IPS-18a (cell line): Measurements from ENCODE around the gene FLT1.

ENCODE experiments used
- H3K27ac ChIP-seq: one replicate; pipeline ENCODE4 v1.5.1; 2013; ENCODE audit warnings: low read length
- H3K27me3 ChIP-seq: one replicate; pipeline ENCODE4 v1.6.1; 2013; ENCODE audit warnings: mild to moderate bottlenecking, low read length; ENCODE audit not compliant: control insufficient read depth, insufficient read depth
- H3K36me3 ChIP-seq: one replicate; pipeline ENCODE4 v1.6.1; 2013; ENCODE audit warnings: low read depth, low read length; ENCODE audit not compliant: control insufficient read depth
- H3K4me1 ChIP-seq: one replicate; pipeline ENCODE4 v1.6.1; 2013; ENCODE audit warnings: low read depth, low read length; ENCODE audit not compliant: control insufficient read depth
- H3K4me3 ChIP-seq: one replicate; pipeline ENCODE4 v1.5.1; 2013; ENCODE audit warnings: low read length
- H3K9ac ChIP-seq: one replicate; pipeline ENCODE4 v1.6.1; 2013; ENCODE audit warnings: mild to moderate bottlenecking, low read length, moderate library complexity
- H3K9me3 ChIP-seq: one replicate; pipeline ENCODE4 v1.6.1; 2013; ENCODE audit warnings: low read depth, low read length; ENCODE audit not compliant: control insufficient read depth

Gene FLT1

DNA sequence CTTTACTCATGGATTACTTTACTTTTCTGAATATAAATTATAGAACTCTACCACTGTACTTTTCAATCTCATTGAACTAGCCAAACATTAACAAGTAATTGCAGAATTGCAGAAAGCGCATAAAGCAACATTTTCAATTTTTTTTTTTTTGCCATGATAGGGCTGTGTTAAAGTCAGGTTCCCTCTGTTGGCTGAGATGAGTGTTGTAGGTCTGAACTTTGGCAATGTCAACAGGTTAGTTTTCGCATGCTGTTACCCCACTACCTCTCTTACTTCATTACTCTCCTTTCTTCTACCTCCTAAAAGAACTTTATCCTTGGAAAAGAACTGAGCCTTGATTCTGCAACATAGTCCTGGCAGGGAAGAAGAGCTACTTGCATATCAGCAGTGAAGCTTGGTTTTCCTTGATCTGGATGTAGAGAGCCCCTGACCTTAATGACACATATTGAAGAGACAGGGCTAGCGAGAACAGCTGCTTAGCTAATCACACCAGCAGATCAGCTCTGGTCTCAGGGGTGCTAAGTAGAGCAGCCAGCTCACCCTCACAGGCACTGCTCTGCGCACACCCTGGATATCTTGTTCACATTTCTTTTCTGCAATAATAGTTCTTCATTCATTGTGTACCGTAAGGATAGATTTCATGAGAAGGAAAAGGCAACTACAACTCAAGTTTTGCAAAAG is 119.5 kb downstream of the FLT1 start:
- Histone ChIP-seq H3K9ac (no peak overlapping the region), H3K36me3 (peaks cover 9% of the 10 kb centered on the region), H3K27me3 (no peaks in the 10 kb centered on the region), H3K4me1 (peaks cover 3% of the 10 kb centered on the region), H3K4me3 (no peak overlapping the region), H3K27ac (no peak overlapping the region), H3K9me3 (no peaks in the 10 kb centered on the region)

DNA sequence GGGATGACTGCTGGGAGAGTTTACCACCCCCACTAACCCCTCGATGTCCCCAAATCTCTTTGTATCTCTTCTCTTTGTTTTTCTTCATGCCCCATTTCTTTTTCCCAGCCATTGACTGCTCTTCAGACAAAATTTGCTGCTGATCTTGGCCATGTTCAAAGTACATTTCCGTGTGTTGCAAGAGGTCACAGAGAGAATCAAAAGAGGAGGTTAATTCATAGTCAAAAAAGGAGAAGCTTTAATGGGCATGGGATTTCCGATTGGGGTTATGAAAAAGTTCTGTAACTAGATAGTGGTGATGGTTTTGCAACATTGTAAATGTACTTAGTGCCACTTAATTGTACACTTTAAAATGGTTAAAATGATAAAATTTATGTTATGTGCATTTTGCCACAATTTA is 121.1 kb downstream of the FLT1 start:
- no peak overlapping the region for H3K9ac ChIP-seq
- H3K4me3 ChIP-seq = no peak overlapping the region
- no peaks in the 10 kb centered on the region for H3K27me3 ChIP-seq

DNA sequence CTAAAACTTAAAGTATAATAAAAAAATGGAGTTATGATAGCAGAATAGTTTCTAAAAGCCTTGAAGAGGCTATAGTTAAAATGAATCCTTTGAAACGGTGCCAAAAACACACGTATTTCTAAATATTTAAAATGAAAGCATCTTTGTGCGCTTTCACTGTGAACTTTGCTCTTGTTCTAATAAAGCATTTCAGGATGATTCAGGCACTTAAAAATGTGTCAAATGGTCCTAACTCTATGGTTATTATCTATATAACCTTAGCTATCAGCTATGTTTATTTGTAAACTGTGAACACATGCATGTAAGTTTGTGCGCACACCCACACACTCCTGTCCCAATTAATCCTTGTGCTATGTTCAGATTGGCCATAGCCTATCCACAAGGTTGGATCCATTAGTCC is 124.5 kb downstream of the FLT1 start:
- Histone ChIP-seq H3K27ac (no peak overlapping the region), H3K4me3 (no peak overlapping the region), H3K4me1 (no peaks in the 10 kb centered on the region), H3K27me3 (no peaks in the 10 kb centered on the region), H3K36me3 (peaks cover 9% of the 10 kb centered on the region), H3K9me3 (no peaks in the 10 kb centered on the region), H3K9ac (no peak overlapping the region)

More for the DNA sequence above, 121.1 kb downstream of the FLT1 start:
- H3K27ac ChIP-seq = no peak overlapping the region
- H3K36me3 ChIP-seq = peaks cover 5% of the 10 kb centered on the region
- H3K4me1 ChIP-seq = peaks cover 3% of the 10 kb centered on the region
- H3K9me3 ChIP-seq = no peaks in the 10 kb centered on the region

DNA sequence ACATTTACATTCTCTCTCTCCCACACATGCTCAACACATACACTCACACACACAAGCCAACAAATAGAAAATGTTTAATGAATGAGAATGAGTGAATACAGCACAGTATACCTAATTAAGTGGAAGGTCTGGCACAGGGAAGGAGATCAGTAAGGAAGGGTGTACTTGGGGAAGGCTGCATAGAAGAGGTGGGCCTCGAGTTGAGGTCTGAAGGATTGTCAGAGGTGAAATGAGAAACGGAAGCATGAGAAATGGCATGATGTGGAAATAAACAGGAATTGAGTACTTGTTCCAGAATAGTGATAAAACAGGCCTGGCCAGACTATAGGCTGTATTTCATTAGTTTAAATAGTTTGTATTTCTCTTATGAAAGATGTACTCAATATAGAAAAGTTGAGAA is 136.2 kb downstream of the FLT1 start:
- no peak overlapping the region for H3K9ac ChIP-seq
- H3K36me3 ChIP-seq = no peaks in the 10 kb centered on the region
- H3K27ac ChIP-seq = no peak overlapping the region
- no peaks in the 10 kb centered on the region for H3K9me3 ChIP-seq
- H3K4me3 ChIP-seq = no peak overlapping the region
- no peaks in the 10 kb centered on the region for H3K27me3 ChIP-seq
- H3K4me1 ChIP-seq = peaks cover 5% of the 10 kb centered on the region

DNA sequence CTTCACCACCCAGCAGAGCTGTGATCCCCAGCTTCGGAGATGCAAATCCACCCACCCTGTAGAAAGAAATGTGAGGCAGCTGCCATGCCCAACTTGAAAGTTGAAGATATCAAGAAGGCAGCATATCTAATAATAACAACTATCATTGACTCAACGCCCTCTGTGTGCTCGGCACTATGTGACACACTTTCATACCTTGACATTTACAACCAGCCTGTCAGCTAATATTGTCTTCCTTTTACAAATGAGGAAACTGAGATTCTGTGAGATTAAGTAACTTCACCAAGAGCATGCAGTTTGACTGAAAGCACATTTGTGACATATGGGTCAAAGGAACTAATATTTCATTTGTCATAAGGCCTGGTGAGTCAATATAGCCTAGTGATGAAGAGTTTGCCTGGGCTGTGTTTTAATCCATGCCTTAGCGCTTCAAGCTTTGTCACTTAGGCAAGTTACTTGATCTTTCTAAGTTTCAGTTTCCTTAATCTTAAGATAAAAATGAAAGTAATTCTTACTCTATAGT is 137.0 kb downstream of the FLT1 start:
- no peaks in the 10 kb centered on the region for H3K9me3 ChIP-seq
- H3K27me3 ChIP-seq = no peaks in the 10 kb centered on the region
- no peak overlapping the region for H3K9ac ChIP-seq
- no peak overlapping the region for H3K27ac ChIP-seq
- H3K4me1 ChIP-seq = peaks cover 5% of the 10 kb centered on the region
- H3K36me3 ChIP-seq = no peaks in the 10 kb centered on the region
- no peak overlapping the region for H3K4me3 ChIP-seq

DNA sequence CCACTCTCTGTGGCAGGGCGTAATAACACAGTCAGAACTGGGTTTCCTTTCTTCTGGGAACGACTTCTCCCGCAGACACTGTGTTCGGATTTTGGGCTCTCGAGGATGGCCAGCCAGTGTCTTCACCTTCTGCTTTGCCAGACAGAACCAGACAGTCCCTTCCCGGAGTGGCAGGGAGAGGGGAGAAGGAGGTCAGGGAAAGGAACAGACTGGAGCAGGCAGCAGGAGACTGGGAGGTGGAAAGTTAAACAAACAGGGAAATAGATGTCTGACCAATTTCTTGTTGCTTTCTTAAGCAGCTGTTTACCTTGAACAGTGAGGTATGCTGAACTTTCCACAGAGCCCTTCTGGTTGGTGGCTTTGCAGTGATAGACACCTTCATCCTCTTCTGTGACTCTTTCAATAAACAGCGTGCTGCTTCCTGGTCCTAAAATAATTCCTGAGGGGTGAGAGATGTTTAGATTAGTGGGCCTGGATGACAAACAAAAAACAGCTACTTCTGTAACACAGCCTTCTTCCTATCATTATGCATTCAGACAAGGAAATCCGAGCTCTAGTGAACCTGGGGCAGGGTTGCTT is 137.6 kb downstream of the FLT1 start:
- peaks cover 5% of the 10 kb centered on the region for H3K4me1 ChIP-seq
- no peaks in the 10 kb centered on the region for H3K9me3 ChIP-seq
- no peak overlapping the region for H3K4me3 ChIP-seq
- no peak overlapping the region for H3K27ac ChIP-seq
- no peak overlapping the region for H3K9ac ChIP-seq
- no peaks in the 10 kb centered on the region for H3K27me3 ChIP-seq
- H3K36me3 ChIP-seq = no peaks in the 10 kb centered on the region

DNA sequence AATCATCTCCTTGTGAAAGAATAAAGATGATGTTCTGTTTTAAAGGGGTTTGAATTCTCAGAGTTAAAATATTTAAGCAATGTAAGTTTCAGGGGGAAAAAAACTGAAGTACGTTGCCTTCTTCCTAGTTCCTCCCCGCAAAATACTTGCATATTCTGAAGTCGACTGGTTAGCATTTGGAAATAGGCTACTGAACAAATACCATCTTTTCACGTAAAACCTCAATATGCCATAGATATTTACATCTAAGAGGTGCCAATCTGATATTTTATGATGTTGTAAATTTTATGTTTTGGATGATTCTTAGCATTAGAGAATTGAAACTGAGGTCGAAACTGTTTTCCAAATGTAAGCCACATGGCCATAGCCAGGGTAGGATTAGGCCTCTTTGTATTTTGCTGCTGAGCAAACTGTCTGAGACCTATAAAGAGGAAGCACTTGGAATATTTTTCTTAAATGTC is 138.3 kb downstream of the FLT1 start:
- Histone ChIP-seq H3K27ac (peak overlapping the region; percentile 12), H3K4me3 (no peak overlapping the region), H3K27me3 (no peaks in the 10 kb centered on the region), H3K4me1 (peaks cover 5% of the 10 kb centered on the region), H3K9ac (no peak overlapping the region), H3K36me3 (no peaks in the 10 kb centered on the region), H3K9me3 (no peaks in the 10 kb centered on the region)

DNA sequence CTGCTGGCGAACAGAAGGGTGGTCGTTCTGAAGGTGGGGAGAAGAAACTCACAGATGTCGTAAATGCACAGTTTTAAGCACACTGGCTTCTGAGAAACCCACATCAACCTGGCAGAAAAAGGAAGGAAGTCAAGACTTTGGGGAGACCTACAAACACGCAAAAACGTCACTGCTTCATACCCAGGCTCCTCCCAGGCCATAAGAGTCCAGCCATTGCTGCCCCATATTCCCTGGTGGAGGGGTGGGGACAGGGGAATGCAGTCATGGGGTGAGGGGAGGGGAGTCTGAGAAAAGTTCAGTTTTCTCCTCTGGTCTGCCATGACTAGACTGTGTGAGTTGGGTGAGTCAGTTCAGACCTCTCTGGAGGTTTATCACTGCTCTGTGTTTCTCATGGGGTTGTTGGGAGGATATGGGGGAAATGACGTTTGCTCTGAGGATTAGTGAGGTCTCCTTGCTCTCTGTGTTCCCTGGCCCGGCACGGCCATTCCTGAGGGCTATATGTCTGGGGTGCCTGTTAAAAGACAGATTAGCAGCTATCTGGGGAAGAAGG is 139.0 kb downstream of the FLT1 start:
- Histone ChIP-seq H3K4me3 (no peak overlapping the region), H3K27ac (no peak overlapping the region), H3K9ac (no peak overlapping the region), H3K9me3 (no peaks in the 10 kb centered on the region), H3K36me3 (no peaks in the 10 kb centered on the region), H3K27me3 (no peaks in the 10 kb centered on the region), H3K4me1 (peaks cover 11% of the 10 kb centered on the region)

DNA sequence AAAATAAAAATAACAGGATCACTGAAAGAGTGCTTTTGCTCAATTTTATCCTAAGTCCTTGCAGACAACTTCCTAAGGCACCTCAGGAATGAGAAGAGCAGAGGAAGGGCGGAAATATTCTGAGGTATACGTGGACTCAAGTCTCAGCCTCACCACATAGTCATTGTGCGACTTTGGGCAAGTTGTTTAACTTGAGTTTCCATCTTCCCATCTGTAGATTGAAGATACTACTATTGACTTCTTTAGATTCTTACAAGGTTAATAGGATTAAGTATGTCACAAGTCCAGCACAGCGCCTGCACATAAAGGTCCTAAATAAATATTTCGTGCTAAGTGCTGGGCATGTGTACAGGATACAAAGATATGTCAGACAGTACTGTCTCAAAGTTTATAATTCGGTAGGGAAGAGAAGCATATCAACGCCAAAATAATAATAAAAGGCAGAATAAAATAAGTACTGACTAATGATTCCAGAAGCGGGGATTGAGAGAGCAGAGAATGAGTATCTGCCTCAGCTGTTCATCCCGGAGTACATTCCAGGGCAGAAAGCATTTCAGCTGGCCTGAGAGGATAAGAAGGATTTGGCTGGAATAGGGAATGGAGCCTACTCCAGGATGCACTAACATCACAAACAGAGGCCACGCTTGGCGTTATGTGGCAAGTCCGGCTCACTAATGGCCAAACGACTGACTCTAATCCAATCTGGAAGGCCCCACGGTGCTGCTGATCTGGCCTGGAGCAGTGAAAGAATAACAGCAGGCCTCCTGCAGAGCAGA is 139.7 kb downstream of the FLT1 start:
- H3K4me3 ChIP-seq = no peak overlapping the region
- H3K27me3 ChIP-seq = no peaks in the 10 kb centered on the region
- H3K36me3 ChIP-seq = no peaks in the 10 kb centered on the region
- no peaks in the 10 kb centered on the region for H3K9me3 ChIP-seq
- H3K4me1 ChIP-seq = peaks cover 13% of the 10 kb centered on the region
- no peak overlapping the region for H3K27ac ChIP-seq
- H3K9ac ChIP-seq = no peak overlapping the region

DNA sequence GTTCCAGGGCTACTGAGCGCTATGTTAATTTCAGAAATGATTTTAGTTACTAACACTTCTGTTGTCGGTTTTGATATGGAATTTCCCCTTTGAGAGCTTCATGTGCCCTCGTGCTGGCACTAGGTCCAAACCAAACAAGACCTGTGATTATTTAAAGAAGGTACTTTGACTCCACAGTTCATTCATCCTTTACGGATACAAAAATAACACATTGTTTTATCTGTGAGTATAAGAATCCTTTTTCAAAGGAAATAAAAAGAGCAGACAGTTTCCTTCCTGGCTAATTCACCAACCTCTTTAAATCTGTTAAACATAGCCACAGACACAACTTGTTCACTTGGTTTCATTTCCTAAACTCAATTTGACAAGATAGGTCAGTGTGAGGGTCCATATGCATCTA is 141.2 kb downstream of the FLT1 start:
- no peak overlapping the region for H3K9ac ChIP-seq
- H3K4me3 ChIP-seq = no peak overlapping the region
- H3K4me1 ChIP-seq = peaks cover 13% of the 10 kb centered on the region
- no peaks in the 10 kb centered on the region for H3K9me3 ChIP-seq
- no peaks in the 10 kb centered on the region for H3K27me3 ChIP-seq
- no peak overlapping the region for H3K27ac ChIP-seq
- no peaks in the 10 kb centered on the region for H3K36me3 ChIP-seq

DNA sequence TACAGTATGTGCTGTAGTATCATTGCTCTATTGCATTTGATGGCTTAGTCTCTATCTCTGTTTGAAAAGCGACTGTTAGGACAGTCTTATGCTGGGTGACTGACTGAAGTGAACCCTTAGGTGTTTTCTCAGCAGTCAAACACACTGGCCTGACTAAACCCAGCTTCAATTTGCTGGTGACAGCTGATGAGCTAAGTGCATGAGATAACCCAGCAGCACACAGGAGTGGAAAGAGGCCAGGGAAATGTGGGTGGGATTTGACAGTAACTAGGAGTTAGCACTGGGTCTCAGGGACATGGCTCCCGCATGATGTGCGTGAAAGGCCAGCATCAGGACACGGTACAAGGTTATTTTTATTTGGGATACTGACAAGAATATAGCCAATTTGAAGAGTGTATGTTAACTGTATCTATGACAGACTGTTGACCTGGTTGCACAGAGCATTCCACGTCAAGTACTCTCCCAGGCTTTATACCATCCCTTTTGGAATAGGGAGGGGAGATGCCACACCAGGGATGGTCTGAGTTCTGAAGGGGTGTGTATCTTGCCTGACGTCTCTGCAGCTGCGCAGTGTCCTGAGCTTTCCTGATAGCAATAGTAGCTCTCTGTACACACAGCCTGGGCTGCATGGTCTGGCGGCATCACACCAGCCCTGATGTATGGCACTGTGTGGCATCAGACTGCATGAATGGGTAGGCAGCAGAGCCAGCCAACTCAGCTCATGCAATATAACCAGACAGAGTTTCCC is 144.8 kb downstream of the FLT1 start:
- H3K27ac ChIP-seq = no peak overlapping the region
- no peaks in the 10 kb centered on the region for H3K36me3 ChIP-seq
- H3K27me3 ChIP-seq = no peaks in the 10 kb centered on the region
- H3K9ac ChIP-seq = no peak overlapping the region
- no peak overlapping the region for H3K4me3 ChIP-seq
- H3K9me3 ChIP-seq = no peaks in the 10 kb centered on the region
- H3K4me1 ChIP-seq = peaks cover 8% of the 10 kb centered on the region
